Lung (tissue), 12 donors: Measurements from ENCODE around the gene DRICH1. TPM values are rescaled to one million over a fixed set of nuclear protein-coding genes. Genes with fewer than 3 reads are reported as not detected.

Source experiments
- ATAC-seq: fragments of 200-7000 bp; cut with Tn5 transposase; one replicate; pipeline ENCODE4 v1.9.1; 2020; ENCODE audit warnings: moderate number of reproducible peaks; ENCODE audit not compliant: insufficient read depth, low FRiP score
- DNase-seq, 3 donors: peaks; one replicate each; pipeline ENCODE4 v3.0.0-alpha.2; 2013 to 2017
- H3K27ac ChIP-seq, 2 donors: one replicate each; pipeline ENCODE4 v1.5.1; 2013; ENCODE audit warnings: mild to moderate bottlenecking in 2 of 2, moderate library complexity in 2 of 2, control low read depth in 1 of 2, inconsistent platforms in 1 of 2, low read depth in 1 of 2, low read length in 1 of 2
- H3K27me3 ChIP-seq, 3 donors: one replicate each; pipeline ENCODE4 v1.5.1; 2013; ENCODE audit warnings: low read length in 2 of 3; ENCODE audit not compliant: control insufficient read depth in 3 of 3, insufficient read depth in 3 of 3
- H3K36me3 ChIP-seq, 4 donors: one replicate each; pipeline ENCODE4 v1.5.1; 2013; ENCODE audit warnings: low read length in 4 of 4, mild to moderate bottlenecking in 1 of 4, moderate library complexity in 1 of 4; ENCODE audit not compliant: control insufficient read depth in 4 of 4, insufficient read depth in 4 of 4
- H3K4me1 ChIP-seq, 5 donors: one replicate each; pipeline ENCODE4 v1.5.1; 2013; ENCODE audit warnings: low read length in 5 of 5, mild to moderate bottlenecking in 2 of 5, moderate library complexity in 1 of 5; ENCODE audit not compliant: control insufficient read depth in 5 of 5, insufficient read depth in 5 of 5
- H3K4me3 ChIP-seq: one replicate; pipeline ENCODE4 v1.5.1; 2013; ENCODE audit warnings: mild to moderate bottlenecking, control low read depth, moderate library complexity
- H3K9ac ChIP-seq, 2 donors: one replicate each; pipeline ENCODE4 v1.5.1; 2013; ENCODE audit warnings: low read length in 2 of 2, control low read depth in 1 of 2; ENCODE audit not compliant: insufficient read depth in 1 of 2
- H3K9me3 ChIP-seq, 4 donors: one replicate each; pipeline ENCODE4 v1.5.1; 2013; ENCODE audit warnings: low read length in 3 of 4, mild to moderate bottlenecking in 1 of 4, moderate library complexity in 1 of 4; ENCODE audit not compliant: control insufficient read depth in 4 of 4, insufficient read depth in 3 of 4
- WGBS, 2 donors: extraction: QIAGEN DNeasy Blood & Tissue Kit; methylation state at CpG; one replicate each; pipeline ENCODE4 v1.1.7; 2013; 5-methylcytosine and 5-hydroxymethylcytosine counted together
- polyA plus RNA-seq, 2 donors: library from polyadenylated mRNA; stranded (reverse); fragments of 200-250 nt; gene quantifications; one replicate each; pipeline ENCODE4 v1.2.1, GENCODE V29; 2013
- total RNA-seq, 2 donors: library from RNA; depleted of rRNA in 1 of 2; stranded (reverse); fragments of >200 nt in 1 of 2; gene quantifications; one replicate each; pipeline ENCODE4 v1.2.1, GENCODE V29; 2014 to 2021
- TF ChIP-seq, protein P1 (sequence below): IDR thresholded peaks from 2 replicates; pipeline ENCODE4 v1.5.1; 2012; ENCODE audit warnings: mild to moderate bottlenecking; ENCODE audit errors: control extremely low read depth, extremely low read depth
- donor health status: control.
- donor health status: control.
- donor health status: Bipolar disorder and iron deficiency.
- donor health status: healthy.
- donor health status: DM: yes; HTN: yes; CAD: no.

Gene DRICH1
- total and polyA plus RNA-seq, 4 donors: 0.15 to 0.86 (median 0.65) TPM

DNA sequence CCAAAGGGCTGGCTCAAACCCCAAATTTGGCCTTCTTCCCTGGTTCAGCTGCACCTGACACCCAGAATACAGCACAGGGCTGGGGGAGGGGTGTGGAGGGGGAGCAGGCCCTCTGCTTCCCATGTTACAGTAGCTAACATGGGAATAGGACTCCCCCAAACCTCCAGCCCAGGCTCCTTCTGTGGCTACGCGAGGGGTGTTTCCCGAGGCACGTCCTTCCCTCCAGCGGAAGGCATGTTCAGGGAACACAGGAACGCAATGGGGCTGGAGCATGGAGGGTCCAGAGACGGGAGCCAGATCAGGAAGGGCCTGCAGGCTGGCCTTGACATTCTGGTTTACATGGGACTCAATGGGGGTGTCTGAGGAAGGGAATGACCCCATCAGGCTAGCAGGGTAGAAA, 40.3 kb downstream of the DRICH1 start:
- H3K27ac ChIP-seq: no peak overlapping the region
- no peak for DNase-seq
- H3K4me1 ChIP-seq: no peaks in the 10 kb centered on the region
- no peak for ATAC-seq
- H3K4me3 ChIP-seq: no peak overlapping the region
- WGBS, 2 donors: 87 to 96% methylated on average over 7 of the region's 7 CpGs
- no peaks in the 10 kb centered on the region for H3K36me3 ChIP-seq
- TF ChIP-seq, protein P1, sequence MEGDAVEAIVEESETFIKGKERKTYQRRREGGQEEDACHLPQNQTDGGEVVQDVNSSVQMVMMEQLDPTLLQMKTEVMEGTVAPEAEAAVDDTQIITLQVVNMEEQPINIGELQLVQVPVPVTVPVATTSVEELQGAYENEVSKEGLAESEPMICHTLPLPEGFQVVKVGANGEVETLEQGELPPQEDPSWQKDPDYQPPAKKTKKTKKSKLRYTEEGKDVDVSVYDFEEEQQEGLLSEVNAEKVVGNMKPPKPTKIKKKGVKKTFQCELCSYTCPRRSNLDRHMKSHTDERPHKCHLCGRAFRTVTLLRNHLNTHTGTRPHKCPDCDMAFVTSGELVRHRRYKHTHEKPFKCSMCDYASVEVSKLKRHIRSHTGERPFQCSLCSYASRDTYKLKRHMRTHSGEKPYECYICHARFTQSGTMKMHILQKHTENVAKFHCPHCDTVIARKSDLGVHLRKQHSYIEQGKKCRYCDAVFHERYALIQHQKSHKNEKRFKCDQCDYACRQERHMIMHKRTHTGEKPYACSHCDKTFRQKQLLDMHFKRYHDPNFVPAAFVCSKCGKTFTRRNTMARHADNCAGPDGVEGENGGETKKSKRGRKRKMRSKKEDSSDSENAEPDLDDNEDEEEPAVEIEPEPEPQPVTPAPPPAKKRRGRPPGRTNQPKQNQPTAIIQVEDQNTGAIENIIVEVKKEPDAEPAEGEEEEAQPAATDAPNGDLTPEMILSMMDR: no peak
- no peaks in the 10 kb centered on the region for H3K9me3 ChIP-seq
- H3K9ac ChIP-seq: no peak overlapping the region
- no peaks in the 10 kb centered on the region for H3K27me3 ChIP-seq

DNA sequence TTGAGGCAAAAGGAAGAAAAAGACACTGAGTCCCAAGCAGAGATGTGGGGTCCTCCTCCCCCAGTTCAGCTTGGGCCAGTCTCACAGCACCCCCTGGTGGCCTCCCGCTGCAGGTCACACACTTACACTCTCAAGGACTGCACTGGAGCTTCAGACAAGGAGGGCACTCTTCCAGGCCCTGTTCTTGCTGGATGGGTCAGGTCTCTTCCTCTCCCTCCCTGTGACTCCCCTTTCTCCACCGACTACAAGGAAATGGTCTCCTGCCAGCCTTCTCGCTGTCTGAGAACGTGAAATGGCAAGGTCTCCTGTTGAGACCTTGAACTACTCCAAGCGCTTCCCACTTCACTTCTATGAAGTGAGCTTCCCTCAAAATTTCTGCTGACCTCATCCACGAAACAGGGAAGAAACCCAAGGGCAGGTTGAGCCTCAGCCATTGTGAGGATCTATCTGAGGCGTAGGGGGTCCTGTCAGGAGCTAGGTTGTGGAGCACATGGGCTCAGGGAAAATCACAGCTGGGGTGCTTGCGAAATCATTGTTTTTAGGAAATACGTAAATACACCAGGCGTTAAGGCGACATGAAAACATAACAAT, 40.8 kb downstream of the DRICH1 start:
- no peaks in the 10 kb centered on the region for H3K27me3 ChIP-seq
- TF ChIP-seq, protein P1: peak; percentile 12
- WGBS, 2 donors: 23 to 39% methylated on average over 11 of the region's 11 CpGs
- H3K9ac ChIP-seq: peak overlapping the region in 1 of 2 donors; percentile 47
- no peaks in the 10 kb centered on the region for H3K4me1 ChIP-seq
- no peak for ATAC-seq
- DNase-seq: peak; percentile 66 to 74 (median 72)
- no peaks in the 10 kb centered on the region for H3K36me3 ChIP-seq
- H3K4me3 ChIP-seq: no peak overlapping the region
- no peaks in the 10 kb centered on the region for H3K9me3 ChIP-seq
- no peak overlapping the region for H3K27ac ChIP-seq

DNA sequence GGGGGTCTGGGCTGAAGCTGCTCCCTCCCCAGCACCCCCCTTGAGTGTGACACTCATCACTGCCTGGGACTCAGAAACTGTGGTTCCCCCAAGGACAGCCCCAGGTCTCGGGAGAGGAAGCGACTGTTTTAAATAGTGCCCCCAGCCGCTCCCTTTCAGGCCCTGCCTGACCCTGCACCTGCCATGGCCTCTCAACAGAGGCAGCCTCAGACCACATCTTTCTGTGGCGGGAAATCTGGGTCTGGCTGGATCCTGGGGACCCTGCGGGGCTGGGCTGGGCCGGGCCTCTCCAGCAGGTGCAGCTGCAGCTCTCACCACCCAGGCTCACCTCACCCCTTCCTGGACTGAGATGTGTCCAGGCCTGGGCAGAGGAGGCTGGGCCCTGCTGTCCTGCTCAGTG, 48.3 kb downstream of the DRICH1 start:
- Histone ChIP-seq H3K4me1 (no peaks in the 10 kb centered on the region), H3K9me3 (no peaks in the 10 kb centered on the region), H3K27ac (no peak overlapping the region), H3K27me3 (no peaks in the 10 kb centered on the region), H3K36me3 (no peaks in the 10 kb centered on the region), H3K4me3 (no peak overlapping the region), H3K9ac (no peak overlapping the region)
- WGBS, 2 donors: 44 to 61% methylated on average over 6 of the region's 6 CpGs
- DNase-seq: no peak
- no peak for ATAC-seq
- TF ChIP-seq, protein P1: no peak

DNA sequence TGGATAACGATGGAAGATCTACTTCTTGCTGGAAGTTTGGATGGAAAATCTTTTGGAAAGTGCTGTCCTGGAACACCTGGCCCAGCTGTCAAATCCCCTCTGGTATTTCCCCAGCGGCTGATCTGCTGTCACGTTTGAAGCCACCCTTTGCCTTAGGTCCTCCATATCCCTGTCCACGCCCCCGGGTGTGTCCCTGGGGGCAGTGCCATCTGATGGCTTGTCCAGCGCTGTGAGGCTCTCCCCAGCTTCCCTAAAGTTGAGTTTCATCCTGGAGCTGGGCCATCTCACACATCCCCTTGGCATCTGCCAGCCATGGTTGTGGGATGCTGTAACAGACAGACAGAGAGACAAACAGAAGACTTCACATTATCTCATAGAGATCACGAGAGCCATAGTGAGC, 49.0 kb downstream of the DRICH1 start:
- 69 to 74% methylated on average over 7 of the region's 7 CpGs for WGBS, 2 donors
- H3K4me1 ChIP-seq: no peaks in the 10 kb centered on the region
- TF ChIP-seq, protein P1: no peak
- H3K36me3 ChIP-seq: no peaks in the 10 kb centered on the region
- H3K27me3 ChIP-seq: no peaks in the 10 kb centered on the region
- no peaks in the 10 kb centered on the region for H3K9me3 ChIP-seq
- H3K27ac ChIP-seq: no peak overlapping the region
- H3K4me3 ChIP-seq: no peak overlapping the region
- H3K9ac ChIP-seq: no peak overlapping the region
- DNase-seq (no peak), ATAC-seq (no peak)
